ENCODE measurements around the gene ZNF385B.

ZNF385B gene

GRCh38 chr2:179686718-179687342 is 174.6 kb downstream of the ZNF385B start:
- Mint-ChIP-seq H3K36me3 (ENCODE audit: low read depth) (no peaks in the 10 kb centered on the region), H3K27ac (no peak overlapping the region), H3K9me3 (no peaks in the 10 kb centered on the region), H3K4me3 (no peak overlapping the region), H3K4me1 (ENCODE audit: low read depth) (no peaks in the 10 kb centered on the region), H3K27me3 (ENCODE audit: low read depth) (no peaks in the 10 kb centered on the region)
- no peak for DNase-seq (ENCODE audit: low spot score)

GRCh38 chr2:179686069-179686468 is 175.3 kb downstream of the ZNF385B start:
- H3K4me1 Mint-ChIP-seq (ENCODE audit: low read depth) = no peaks in the 10 kb centered on the region
- H3K27me3 Mint-ChIP-seq (ENCODE audit: low read depth) = no peaks in the 10 kb centered on the region
- no peaks in the 10 kb centered on the region for H3K36me3 Mint-ChIP-seq (ENCODE audit: low read depth)
- H3K27ac Mint-ChIP-seq = no peak overlapping the region
- H3K4me3 Mint-ChIP-seq = no peak overlapping the region
- DNase-seq (ENCODE audit: low spot score) = no peak
- no peaks in the 10 kb centered on the region for H3K9me3 Mint-ChIP-seq

GRCh38 chr2:179685146-179685545 is 176.3 kb downstream of the ZNF385B start:
- Mint-ChIP-seq H3K9me3 (no peaks in the 10 kb centered on the region), H3K4me1 (ENCODE audit: low read depth) (no peaks in the 10 kb centered on the region), H3K27ac (no peak overlapping the region), H3K36me3 (ENCODE audit: low read depth) (no peaks in the 10 kb centered on the region), H3K27me3 (ENCODE audit: low read depth) (no peaks in the 10 kb centered on the region), H3K4me3 (no peak overlapping the region)
- no peak for DNase-seq (ENCODE audit: low spot score)

- Mint-ChIP-seq H3K27ac (no peak overlapping the region), H3K27me3 (ENCODE audit: low read depth) (no peaks in the 10 kb centered on the region), H3K4me1 (ENCODE audit: low read depth) (no peaks in the 10 kb centered on the region), H3K9me3 (no peaks in the 10 kb centered on the region), H3K4me3 (no peak overlapping the region), H3K36me3 (ENCODE audit: low read depth) (no peaks in the 10 kb centered on the region)
- DNase-seq (ENCODE audit: low spot score) = no peak
Measured at GRCh38 chr2:179682756-179683155, 178.7 kb downstream of the ZNF385B start.

GRCh38 chr2:179677746-179678505 is 183.5 kb downstream of the ZNF385B start:
- no peak overlapping the region for H3K4me3 Mint-ChIP-seq
- no peaks in the 10 kb centered on the region for H3K4me1 Mint-ChIP-seq (ENCODE audit: low read depth)
- no peak for DNase-seq (ENCODE audit: low spot score)
- no peaks in the 10 kb centered on the region for H3K36me3 Mint-ChIP-seq (ENCODE audit: low read depth)
- no peak overlapping the region for H3K27ac Mint-ChIP-seq
- H3K27me3 Mint-ChIP-seq (ENCODE audit: low read depth) = no peaks in the 10 kb centered on the region
- H3K9me3 Mint-ChIP-seq = no peaks in the 10 kb centered on the region

GRCh38 chr2:179677077-179677688 is 184.2 kb downstream of the ZNF385B start:
- Mint-ChIP-seq H3K36me3 (ENCODE audit: low read depth) (no peaks in the 10 kb centered on the region), H3K27ac (no peak overlapping the region), H3K9me3 (no peaks in the 10 kb centered on the region), H3K4me1 (ENCODE audit: low read depth) (no peaks in the 10 kb centered on the region), H3K4me3 (no peak overlapping the region), H3K27me3 (ENCODE audit: low read depth) (no peaks in the 10 kb centered on the region)
- no peak for DNase-seq (ENCODE audit: low spot score)

- Mint-ChIP-seq H3K4me1 (ENCODE audit: low read depth) (no peaks in the 10 kb centered on the region), H3K36me3 (ENCODE audit: low read depth) (no peaks in the 10 kb centered on the region), H3K9me3 (no peaks in the 10 kb centered on the region), H3K4me3 (no peak overlapping the region), H3K27me3 (ENCODE audit: low read depth) (no peaks in the 10 kb centered on the region), H3K27ac (no peak overlapping the region)
- no peak for DNase-seq (ENCODE audit: low spot score)
Measured at GRCh38 chr2:179675435-179675834, 186.0 kb downstream of the ZNF385B start.

GRCh38 chr2:179671043-179671981 is 190.1 kb downstream of the ZNF385B start:
- DNase-seq (ENCODE audit: low spot score) = no peak
- H3K27me3 Mint-ChIP-seq (ENCODE audit: low read depth) = no peaks in the 10 kb centered on the region
- H3K4me1 Mint-ChIP-seq (ENCODE audit: low read depth) = no peaks in the 10 kb centered on the region
- no peak overlapping the region for H3K27ac Mint-ChIP-seq
- H3K36me3 Mint-ChIP-seq (ENCODE audit: low read depth) = no peaks in the 10 kb centered on the region
- no peaks in the 10 kb centered on the region for H3K9me3 Mint-ChIP-seq
- H3K4me3 Mint-ChIP-seq = no peak overlapping the region

- DNase-seq (ENCODE audit: low spot score) = no peak
- Mint-ChIP-seq H3K9me3 (no peaks in the 10 kb centered on the region), H3K36me3 (ENCODE audit: low read depth) (no peaks in the 10 kb centered on the region)
Measured at GRCh38 chr2:179669196-179669595, 192.2 kb downstream of the ZNF385B start.

GRCh38 chr2:179664972-179665812 is 196.2 kb downstream of the ZNF385B start:
- Mint-ChIP-seq H3K27ac (no peak overlapping the region), H3K4me3 (no peak overlapping the region), H3K36me3 (ENCODE audit: low read depth) (no peaks in the 10 kb centered on the region), H3K9me3 (no peaks in the 10 kb centered on the region), H3K27me3 (ENCODE audit: low read depth) (no peaks in the 10 kb centered on the region), H3K4me1 (ENCODE audit: low read depth) (no peaks in the 10 kb centered on the region)
- no peak for DNase-seq (ENCODE audit: low spot score)

More at GRCh38 chr2:179669196-179669595, 192.2 kb downstream of the ZNF385B start:
- Mint-ChIP-seq H3K4me1 (ENCODE audit: low read depth) (no peaks in the 10 kb centered on the region), H3K27ac (no peak overlapping the region), H3K27me3 (ENCODE audit: low read depth) (no peaks in the 10 kb centered on the region), H3K4me3 (no peak overlapping the region)

- Mint-ChIP-seq H3K27me3 (ENCODE audit: low read depth) (no peaks in the 10 kb centered on the region), H3K4me3 (no peak overlapping the region)
Measured at GRCh38 chr2:179661986-179662385, 199.4 kb downstream of the ZNF385B start.

GRCh38 chr2:179657068-179657595 is 204.3 kb downstream of the ZNF385B start:
- Mint-ChIP-seq H3K4me3 (no peak overlapping the region), H3K36me3 (ENCODE audit: low read depth) (no peaks in the 10 kb centered on the region), H3K9me3 (no peaks in the 10 kb centered on the region), H3K4me1 (ENCODE audit: low read depth) (no peaks in the 10 kb centered on the region), H3K27ac (no peak overlapping the region), H3K27me3 (ENCODE audit: low read depth) (no peaks in the 10 kb centered on the region)
- DNase-seq (ENCODE audit: low spot score) = no peak

More at GRCh38 chr2:179661986-179662385, 199.4 kb downstream of the ZNF385B start:
- DNase-seq (ENCODE audit: low spot score) = no peak
- no peaks in the 10 kb centered on the region for H3K4me1 Mint-ChIP-seq (ENCODE audit: low read depth)
- no peak overlapping the region for H3K27ac Mint-ChIP-seq
- no peaks in the 10 kb centered on the region for H3K36me3 Mint-ChIP-seq (ENCODE audit: low read depth)
- no peaks in the 10 kb centered on the region for H3K9me3 Mint-ChIP-seq

GRCh38 chr2:179655627-179656026 is 205.8 kb downstream of the ZNF385B start:
- no peak overlapping the region for H3K4me3 Mint-ChIP-seq
- no peaks in the 10 kb centered on the region for H3K36me3 Mint-ChIP-seq (ENCODE audit: low read depth)
- no peak overlapping the region for H3K27ac Mint-ChIP-seq

More at GRCh38 chr2:179655627-179656026, 205.8 kb downstream of the ZNF385B start:
- H3K9me3 Mint-ChIP-seq = no peaks in the 10 kb centered on the region
- no peaks in the 10 kb centered on the region for H3K4me1 Mint-ChIP-seq (ENCODE audit: low read depth)
- no peak for DNase-seq (ENCODE audit: low spot score)
- no peaks in the 10 kb centered on the region for H3K27me3 Mint-ChIP-seq (ENCODE audit: low read depth)

Measured in T-helper 2 cell treated with Interferon-gamma antibody and Interleukin-4, amounts not matched to agents 5 μg/mL and 100 μg/mL, for 36 hours (primary cell).